Hepatocyte (in vitro differentiated cells): ENCODE measurements around the gene CCN6.

Source experiments
- EZH2phosphoT487 ChIP-seq: fragments of 200-600 bp; sonication (generic); IDR thresholded peaks from one replicate; pipeline ENCODE4 v1.6.1; 2018; ENCODE audit warnings: antibody characterized with exemption, mild to moderate bottlenecking, low read depth, moderate library complexity; ENCODE audit not compliant: unreplicated experiment, severe bottlenecking
- TF ChIP-seq, protein P1 (sequence below): fragments of 200-600 bp; sonication (generic); IDR thresholded peaks from 2 replicates; pipeline ENCODE4 v1.5.1; 2016; ENCODE audit warnings: antibody characterized with exemption, mild to moderate bottlenecking; ENCODE audit not compliant: poor library complexity

DNA sequence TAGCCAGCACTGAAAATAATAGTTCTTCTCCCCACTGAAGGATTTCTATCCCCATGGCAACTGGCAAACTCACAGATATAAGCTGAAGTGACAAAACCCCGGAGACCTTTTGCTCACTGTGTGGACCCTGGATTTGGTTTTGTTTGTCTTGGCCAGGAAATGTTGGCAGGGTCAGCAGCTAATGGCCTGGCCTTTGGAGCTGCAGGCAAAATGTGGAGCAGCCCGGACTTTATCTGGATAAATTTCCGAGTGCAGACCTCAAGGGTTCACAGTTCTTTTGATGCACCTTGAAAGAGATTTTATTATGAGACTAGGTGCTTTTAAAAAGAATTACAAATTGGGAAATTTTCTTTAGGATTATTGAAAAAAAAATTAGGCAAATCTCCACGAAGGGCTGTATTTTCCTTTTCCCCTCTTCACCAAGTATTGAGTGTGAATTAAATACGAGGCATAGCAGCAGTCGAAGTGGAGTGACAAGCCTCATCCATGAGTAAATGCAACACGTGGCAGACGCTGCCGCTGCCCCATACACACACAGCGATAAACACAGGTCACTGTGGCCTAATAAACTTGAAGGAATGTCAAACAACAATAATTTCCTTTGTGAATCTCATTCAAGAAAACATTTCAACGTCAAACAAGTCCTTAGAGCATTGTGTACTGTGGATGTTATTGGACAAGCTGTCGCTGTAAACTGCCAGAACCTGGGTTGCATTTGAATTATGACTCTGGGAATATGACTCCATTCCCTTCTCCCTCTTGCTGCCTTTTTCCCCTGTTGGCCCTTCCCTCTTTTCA is 35.1 kb upstream of the CCN6 start:
- TF ChIP-seq EZH2phosphoT487, result no peak
- TF ChIP-seq, protein P1, sequence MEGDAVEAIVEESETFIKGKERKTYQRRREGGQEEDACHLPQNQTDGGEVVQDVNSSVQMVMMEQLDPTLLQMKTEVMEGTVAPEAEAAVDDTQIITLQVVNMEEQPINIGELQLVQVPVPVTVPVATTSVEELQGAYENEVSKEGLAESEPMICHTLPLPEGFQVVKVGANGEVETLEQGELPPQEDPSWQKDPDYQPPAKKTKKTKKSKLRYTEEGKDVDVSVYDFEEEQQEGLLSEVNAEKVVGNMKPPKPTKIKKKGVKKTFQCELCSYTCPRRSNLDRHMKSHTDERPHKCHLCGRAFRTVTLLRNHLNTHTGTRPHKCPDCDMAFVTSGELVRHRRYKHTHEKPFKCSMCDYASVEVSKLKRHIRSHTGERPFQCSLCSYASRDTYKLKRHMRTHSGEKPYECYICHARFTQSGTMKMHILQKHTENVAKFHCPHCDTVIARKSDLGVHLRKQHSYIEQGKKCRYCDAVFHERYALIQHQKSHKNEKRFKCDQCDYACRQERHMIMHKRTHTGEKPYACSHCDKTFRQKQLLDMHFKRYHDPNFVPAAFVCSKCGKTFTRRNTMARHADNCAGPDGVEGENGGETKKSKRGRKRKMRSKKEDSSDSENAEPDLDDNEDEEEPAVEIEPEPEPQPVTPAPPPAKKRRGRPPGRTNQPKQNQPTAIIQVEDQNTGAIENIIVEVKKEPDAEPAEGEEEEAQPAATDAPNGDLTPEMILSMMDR, result no peak
